ENCODE data around the gene PLSCR4.

DNA sequence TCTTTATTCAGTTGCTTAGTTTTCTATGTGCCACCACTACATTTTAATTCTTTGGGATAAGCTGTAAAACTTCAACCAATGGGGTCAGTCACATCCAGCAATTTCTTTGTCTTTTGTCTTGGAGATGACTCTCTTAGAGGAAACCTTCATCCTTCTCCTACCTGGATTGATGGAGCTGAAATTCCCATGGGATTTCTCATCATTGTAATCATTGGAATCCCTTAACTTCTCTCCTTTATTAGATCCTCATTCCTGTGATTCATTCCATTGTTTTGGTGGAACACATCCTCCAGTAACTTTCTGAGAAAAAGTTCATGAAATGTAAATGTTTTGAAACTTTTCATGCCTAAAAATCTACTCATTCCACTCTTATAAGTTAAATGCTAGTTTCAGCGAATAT lies 80.3 kb downstream of the PLSCR4 start:
- TF ChIP-seq CTCF (IDR thresholded peaks at IDR 0.05) (no peak), POLR2AphosphoS5 (IDR thresholded peaks at IDR 0.05) (no peak), POLR2A (IDR thresholded peaks at IDR 0.05) (no peak), EP300 (IDR thresholded peaks at IDR 0.05) (no peak)

All from gastroesophageal sphincter (tissue), 3 donors.